Measurements from ENCODE around the gene TMPRSS13.

DNA sequence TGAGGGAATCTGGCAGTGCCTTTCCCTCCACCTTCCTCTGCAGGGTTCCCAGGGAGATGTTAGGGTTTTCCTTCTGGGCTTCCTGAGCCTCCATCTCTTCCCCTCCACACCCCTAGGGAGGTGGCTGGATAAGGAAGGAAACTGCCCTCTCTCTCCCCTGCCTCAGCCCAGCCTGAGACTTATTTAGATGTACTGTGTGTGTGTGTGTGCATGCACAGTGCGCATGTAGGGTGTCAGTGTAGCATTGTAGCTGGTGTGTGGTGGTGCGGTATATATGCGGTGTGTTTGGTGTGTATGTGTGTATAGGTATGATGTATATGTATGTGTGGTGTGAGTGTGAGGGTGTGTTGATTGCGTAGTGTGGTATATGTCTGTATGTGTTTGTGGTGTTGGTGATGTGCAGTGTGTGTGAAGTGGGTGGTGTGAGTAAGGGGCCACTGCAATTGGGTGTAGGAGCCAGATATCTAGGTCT is 54.3 kb downstream of the TMPRSS13 start:
- TF ChIP-seq, protein P1, sequence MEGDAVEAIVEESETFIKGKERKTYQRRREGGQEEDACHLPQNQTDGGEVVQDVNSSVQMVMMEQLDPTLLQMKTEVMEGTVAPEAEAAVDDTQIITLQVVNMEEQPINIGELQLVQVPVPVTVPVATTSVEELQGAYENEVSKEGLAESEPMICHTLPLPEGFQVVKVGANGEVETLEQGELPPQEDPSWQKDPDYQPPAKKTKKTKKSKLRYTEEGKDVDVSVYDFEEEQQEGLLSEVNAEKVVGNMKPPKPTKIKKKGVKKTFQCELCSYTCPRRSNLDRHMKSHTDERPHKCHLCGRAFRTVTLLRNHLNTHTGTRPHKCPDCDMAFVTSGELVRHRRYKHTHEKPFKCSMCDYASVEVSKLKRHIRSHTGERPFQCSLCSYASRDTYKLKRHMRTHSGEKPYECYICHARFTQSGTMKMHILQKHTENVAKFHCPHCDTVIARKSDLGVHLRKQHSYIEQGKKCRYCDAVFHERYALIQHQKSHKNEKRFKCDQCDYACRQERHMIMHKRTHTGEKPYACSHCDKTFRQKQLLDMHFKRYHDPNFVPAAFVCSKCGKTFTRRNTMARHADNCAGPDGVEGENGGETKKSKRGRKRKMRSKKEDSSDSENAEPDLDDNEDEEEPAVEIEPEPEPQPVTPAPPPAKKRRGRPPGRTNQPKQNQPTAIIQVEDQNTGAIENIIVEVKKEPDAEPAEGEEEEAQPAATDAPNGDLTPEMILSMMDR (IDR thresholded peaks at IDR 0.05) = no peak
- no peak for TF ChIP-seq POLR2A (IDR thresholded peaks at IDR 0.05)

All from gastroesophageal sphincter (tissue), 3 donors.